Stimulated activated naive CD4-positive, alpha-beta T cell treated with Interleukin-2 at 50 U/mL for 16 hours (primary cell): ENCODE data around the gene OR5AU1.

Experiments
- DNase-seq: peaks from one replicate; lab custom pipeline; 2025; lab: John Stamatoyannopoulos, UW

OR5AU1 gene

DNA sequence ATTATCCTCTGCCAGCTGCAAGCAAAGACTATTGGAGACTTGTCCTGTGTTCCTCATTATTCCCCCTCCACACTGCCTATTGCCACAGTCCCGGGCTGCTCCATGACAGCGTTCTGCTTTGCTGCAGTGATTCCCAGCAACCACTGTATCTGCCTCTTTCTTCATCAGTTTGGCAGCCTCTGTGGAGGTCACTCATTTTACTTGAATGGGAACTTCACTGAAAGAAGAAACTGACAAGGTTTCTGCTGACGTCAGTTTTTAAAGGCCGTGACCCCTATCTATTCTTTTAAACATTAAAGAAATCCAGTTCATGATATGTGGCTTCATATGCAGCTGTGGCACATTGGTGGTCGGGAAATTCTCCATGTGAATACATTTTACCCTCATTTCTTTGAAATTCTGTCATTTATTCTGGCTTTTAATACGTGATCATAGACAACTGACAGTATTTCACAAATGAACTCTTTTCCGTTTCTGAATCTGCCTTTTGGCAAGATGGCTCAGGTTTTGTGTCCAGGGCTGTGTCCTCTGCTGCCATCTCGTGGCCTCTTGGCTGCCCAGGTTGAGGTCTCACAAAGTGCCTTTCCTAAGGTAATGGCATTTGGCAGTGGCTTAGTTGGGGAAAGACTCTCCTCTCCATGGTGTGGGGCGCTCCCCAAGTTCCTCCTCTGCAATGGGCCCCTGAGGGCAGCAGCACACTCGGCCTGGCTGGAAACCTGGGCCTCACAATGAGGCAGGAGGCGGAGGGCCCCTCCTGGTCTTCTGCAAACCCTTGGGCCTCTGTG lies 49.2 kb downstream of the OR5AU1 start:
- DNase-seq, result peak; percentile 71

DNA sequence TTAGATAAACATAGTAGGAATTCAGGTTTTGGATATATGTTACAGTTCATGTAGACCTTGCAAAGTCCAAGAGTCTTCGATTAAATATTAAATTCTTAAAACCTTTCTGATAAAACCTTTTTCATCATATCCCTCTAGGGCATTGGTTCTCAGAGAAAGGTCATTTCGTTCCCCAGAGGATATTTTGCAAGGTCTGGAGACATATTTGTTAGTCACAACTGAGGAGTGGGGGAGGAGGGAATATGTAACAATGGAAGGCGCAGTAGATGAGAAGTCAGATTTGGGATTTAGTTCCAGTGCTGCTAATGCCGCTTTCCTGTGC lies 49.7 kb downstream of the OR5AU1 start:
- no peak for DNase-seq

DNA sequence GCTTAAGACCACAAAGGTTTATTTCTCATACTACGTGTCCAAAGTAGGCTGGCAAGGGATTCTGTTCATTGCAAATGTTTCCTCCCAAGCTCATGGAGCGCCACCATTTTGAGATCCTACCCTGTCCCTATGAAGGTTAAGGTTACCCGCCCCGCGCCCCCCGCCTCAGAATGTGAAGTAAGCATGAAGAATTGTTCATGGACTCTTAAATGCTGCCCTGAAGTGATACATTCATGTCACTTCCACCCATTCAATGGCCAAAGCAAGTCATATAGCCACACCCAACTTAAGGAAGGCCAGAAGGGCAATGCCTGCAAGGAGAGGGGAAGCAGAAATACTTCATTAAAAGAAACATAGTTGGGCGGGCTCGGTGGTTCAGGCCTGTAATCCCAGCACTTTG lies 50.8 kb downstream of the OR5AU1 start:
- DNase-seq, result no peak
